ENCODE data around the gene FBXL4. TPM values are rescaled to one million over a fixed set of nuclear protein-coding genes. Genes with fewer than 3 reads are reported as not detected.

FBXL4 gene
- total and polyA plus RNA-seq, 2 of the 8 experiments (the other 6 are each of a cell fraction or from before 2014, with no cell fraction given): 6.9 to 13.8 TPM

DNA sequence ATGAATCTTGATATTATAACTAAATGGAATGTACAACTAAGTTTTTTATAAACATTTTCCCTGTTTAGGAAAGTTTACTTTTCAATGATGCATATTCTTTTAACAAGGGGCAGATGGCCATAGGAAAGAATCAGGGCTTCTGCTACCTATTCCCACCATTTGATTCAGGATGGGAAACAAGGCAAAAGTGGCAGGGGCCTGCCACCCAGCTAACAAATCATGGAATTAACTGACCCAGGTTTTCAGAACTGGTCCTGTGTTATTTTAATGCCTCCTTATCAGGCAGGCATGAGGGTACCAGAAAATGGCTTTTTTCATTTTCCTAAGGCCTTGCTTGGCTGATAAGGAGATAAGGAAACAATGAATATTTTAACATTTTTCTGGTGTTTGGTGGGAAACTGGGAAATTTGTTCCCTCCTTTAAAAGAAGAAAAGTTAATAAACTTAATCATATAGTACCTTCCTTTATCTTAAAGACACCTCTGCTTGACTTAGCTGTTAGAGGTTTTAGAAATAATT, 106.7 kb downstream of the FBXL4 start:
- Histone ChIP-seq H3K23ac (ENCODE audit: insufficient read length) (no peak overlapping the region), H2AFZ (ENCODE audit: low read length) (no peak overlapping the region), H3K9me3 (ENCODE audit: insufficient read depth in 2 of 2, low read depth in 1 of 2, low read length in 1 of 2) (no peaks in the 10 kb centered on the region), H3K79me2 (ENCODE audit: control insufficient read depth in 1 of 2, insufficient read depth in 2 of 2, low read length in 2 of 2) (no peaks in the 10 kb centered on the region), H2BK5ac (ENCODE audit: low read depth, low read length) (no peak overlapping the region), H3K56ac (replicated peaks; ENCODE audit: insufficient read length, low read depth, low read length) (no peak overlapping the region), H4K5ac (ENCODE audit: insufficient read length, low read depth, low read length) (no peak overlapping the region), H3K4me3 (ENCODE audit: extremely low read depth in 1 of 4, insufficient read depth in 2 of 4, low read depth in 3 of 4, low read length in 4 of 4) (no peak overlapping the region), H3K27me3 (replicated peaks in 1 of 4; ENCODE audit: control insufficient read depth in 3 of 4, extremely low read depth in 1 of 4, insufficient read depth in 3 of 4, low read length in 3 of 4) (peaks cover 54 to 91% (median 73%) of the 10 kb centered on the region in 4 experiments), H3K4me2 (ENCODE audit: insufficient read depth in 1 of 2, low read depth in 2 of 2, low read length in 2 of 2) (no peak overlapping the region), H2BK15ac (ENCODE audit: low read length) (no peak overlapping the region), H3K4ac (replicated peaks; ENCODE audit: insufficient read length, low read depth, low read length) (no peak overlapping the region), H3K18ac (ENCODE audit: extremely low read depth, low read length) (no peak overlapping the region), H4K20me1 (replicated peaks in 1 of 2; ENCODE audit: control insufficient read depth in 1 of 2, insufficient read depth in 2 of 2, low read length in 2 of 2) (peaks cover 2 to 8% of the 10 kb centered on the region in 2 experiments), H2BK120ac (replicated peaks; ENCODE audit: low read depth, low read length) (no peak overlapping the region), H3K14ac (ENCODE audit: insufficient read length) (no peak overlapping the region), H2AK5ac (ENCODE audit: low read depth, low read length) (no peak overlapping the region), H3K79me1 (ENCODE audit: low read depth, low read length) (no peaks in the 10 kb centered on the region), H2BK20ac (ENCODE audit: low read length) (no peak overlapping the region), H3K27ac (ENCODE audit: low read depth, low read length) (no peak overlapping the region), H3K23me2 (ENCODE audit: low read depth, low read length) (no peaks in the 10 kb centered on the region; the same call in 1 of the 2 replicates), H4K91ac (replicated peaks; ENCODE audit: insufficient read length, low read length) (no peak overlapping the region), H2BK12ac (ENCODE audit: low read depth, low read length) (no peak overlapping the region), H3K9ac (replicated peaks in 1 of 4; ENCODE audit: extremely low read depth in 1 of 4, low read depth in 3 of 4, low read length in 3 of 4) (no peak overlapping the region), H4K8ac (ENCODE audit: extremely low read depth, insufficient read depth, low read length) (no peak overlapping the region), H3K4me1 (replicated peaks in 1 of 4; ENCODE audit: control insufficient read depth in 3 of 4, insufficient read depth in 4 of 4, low read length in 3 of 4) (peaks cover 2 to 10% (median 5%) of the 10 kb centered on the region in 4 experiments), H3K36me3 (ENCODE audit: control insufficient read depth in 2 of 4, insufficient read depth in 4 of 4, low read length in 3 of 4) (no peaks in the 10 kb centered on the region; a peak in 1 of 8 replicates)
- no peak for FAIRE-seq
- ChIA-PET CTCF (ENCODE audit: partially characterized antibody) (interaction anchor here (0.7 to 8.5 kb wide), 6 partner anchors 8 to 481 kb away, joined by 3 to 79 read pairs (median 3); partner anchors contain the start of gene POU3F2), POLR2A (ENCODE audit: partially characterized antibody) (no interaction called here)
- DNase-seq (ENCODE audit: low read depth in 1 of 2, low spot score in 2 of 2): no peak
- no peak for TF ChIP-seq SP1 (IDR thresholded peaks at IDR 0.05; ENCODE audit: low read depth, low read length)
- no peak for TF ChIP-seq SUZ12 (IDR thresholded peaks at IDR 0.05; ENCODE audit: low read length)
- TF ChIP-seq SIX5 (IDR thresholded peaks at IDR 0.05; ENCODE audit: low read depth, low read length): no peak
- no peak for TF ChIP-seq RXRA (IDR thresholded peaks at IDR 0.05; ENCODE audit: insufficient read depth, low read depth, low read length)
- no peak for TF ChIP-seq POLR2AphosphoS5 (IDR thresholded peaks at IDR 0.05; ENCODE audit: low read depth, low read length)
- TF ChIP-seq RAD21 (IDR thresholded peaks at IDR 0.05 in 1 of 2, conservative IDR thresholded peaks at IDR 0.05 in 1 of 2; ENCODE audit: low read depth in 2 of 2, low read length in 2 of 2): no peak
- no peak for TF ChIP-seq FOSL1 (IDR thresholded peaks at IDR 0.05; ENCODE audit: insufficient read depth, low read depth, low read length)
- TF ChIP-seq GTF2F1 (IDR thresholded peaks at IDR 0.05; ENCODE audit: borderline replicate concordance, low read depth, low read length): no peak
- TF ChIP-seq KDM4A (IDR thresholded peaks at IDR 0.05; ENCODE audit: low read depth, low read length, severe bottlenecking): no peak
- no peak for TF ChIP-seq ASH2L (IDR thresholded peaks at IDR 0.05; ENCODE audit: low read length)
- TF ChIP-seq RFX5 (IDR thresholded peaks at IDR 0.05; ENCODE audit: borderline replicate concordance, low read depth, low read length): no peak
- TF ChIP-seq, protein P1, sequence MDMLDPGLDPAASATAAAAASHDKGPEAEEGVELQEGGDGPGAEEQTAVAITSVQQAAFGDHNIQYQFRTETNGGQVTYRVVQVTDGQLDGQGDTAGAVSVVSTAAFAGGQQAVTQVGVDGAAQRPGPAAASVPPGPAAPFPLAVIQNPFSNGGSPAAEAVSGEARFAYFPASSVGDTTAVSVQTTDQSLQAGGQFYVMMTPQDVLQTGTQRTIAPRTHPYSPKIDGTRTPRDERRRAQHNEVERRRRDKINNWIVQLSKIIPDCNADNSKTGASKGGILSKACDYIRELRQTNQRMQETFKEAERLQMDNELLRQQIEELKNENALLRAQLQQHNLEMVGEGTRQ (IDR thresholded peaks at IDR 0.05; ENCODE audit: low read length): no peak
- no peak for TF ChIP-seq CHD1 (IDR thresholded peaks at IDR 0.05; ENCODE audit: low read depth, low read length)

Data from H1 (cell line).